GM18873 (cell line): ENCODE results near the gene TBC1D2B.

Experiments
- ATAC-seq: cut with Tn5 transposase; IDR thresholded peaks from one replicate; pipeline ENCODE4 v1.9.1; 2021; ENCODE audit warnings: mild to moderate bottlenecking, moderate library complexity, moderate number of reproducible peaks; ENCODE audit not compliant: unreplicated experiment, low FRiP score

Gene TBC1D2B

DNA sequence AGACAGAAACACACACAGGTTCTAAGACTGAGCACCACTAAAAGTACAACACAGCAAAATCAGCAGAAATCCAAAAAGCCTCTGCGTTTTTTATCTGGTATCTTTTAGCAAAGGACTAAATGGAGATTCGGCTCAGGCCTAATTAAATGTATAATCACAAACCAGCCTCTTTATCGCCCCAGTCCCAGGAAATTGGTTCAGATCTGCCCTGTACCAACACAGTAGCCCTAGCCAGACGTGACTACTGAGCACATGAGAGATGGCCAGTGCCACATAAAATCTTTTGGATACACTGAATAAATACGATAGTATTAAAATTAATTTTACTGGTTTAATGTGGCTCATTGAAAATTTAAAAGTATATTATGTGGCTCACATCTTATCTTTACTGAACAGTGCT lies 19.7 kb downstream of the TBC1D2B start:
- no peak for ATAC-seq

DNA sequence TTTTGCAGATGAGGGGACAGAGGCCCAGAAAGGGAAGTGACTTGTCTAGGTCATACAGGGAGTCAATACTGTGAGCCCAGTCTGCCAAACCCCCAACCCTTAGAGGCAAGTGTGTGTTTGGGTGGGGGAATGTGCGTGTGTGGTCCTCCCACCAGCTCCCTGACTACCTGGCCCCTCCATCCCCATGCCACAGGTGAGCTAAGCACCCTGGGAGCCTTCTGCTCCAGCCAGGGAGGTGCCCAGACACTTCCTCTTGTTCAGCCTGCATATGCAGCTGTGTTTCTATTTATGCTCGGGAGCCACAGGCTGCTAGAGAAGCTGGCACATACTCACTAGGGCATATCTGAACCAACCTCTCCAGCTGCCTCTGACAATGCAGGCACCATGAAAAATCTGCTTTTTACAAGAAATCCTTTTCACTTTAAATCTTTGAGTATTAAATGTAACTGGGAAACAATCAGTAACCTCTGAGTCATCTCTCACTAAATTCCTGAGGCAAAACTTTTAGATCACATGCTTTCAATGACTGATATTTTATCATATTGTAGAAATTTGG lies 20.7 kb downstream of the TBC1D2B start:
- no peak for ATAC-seq

DNA sequence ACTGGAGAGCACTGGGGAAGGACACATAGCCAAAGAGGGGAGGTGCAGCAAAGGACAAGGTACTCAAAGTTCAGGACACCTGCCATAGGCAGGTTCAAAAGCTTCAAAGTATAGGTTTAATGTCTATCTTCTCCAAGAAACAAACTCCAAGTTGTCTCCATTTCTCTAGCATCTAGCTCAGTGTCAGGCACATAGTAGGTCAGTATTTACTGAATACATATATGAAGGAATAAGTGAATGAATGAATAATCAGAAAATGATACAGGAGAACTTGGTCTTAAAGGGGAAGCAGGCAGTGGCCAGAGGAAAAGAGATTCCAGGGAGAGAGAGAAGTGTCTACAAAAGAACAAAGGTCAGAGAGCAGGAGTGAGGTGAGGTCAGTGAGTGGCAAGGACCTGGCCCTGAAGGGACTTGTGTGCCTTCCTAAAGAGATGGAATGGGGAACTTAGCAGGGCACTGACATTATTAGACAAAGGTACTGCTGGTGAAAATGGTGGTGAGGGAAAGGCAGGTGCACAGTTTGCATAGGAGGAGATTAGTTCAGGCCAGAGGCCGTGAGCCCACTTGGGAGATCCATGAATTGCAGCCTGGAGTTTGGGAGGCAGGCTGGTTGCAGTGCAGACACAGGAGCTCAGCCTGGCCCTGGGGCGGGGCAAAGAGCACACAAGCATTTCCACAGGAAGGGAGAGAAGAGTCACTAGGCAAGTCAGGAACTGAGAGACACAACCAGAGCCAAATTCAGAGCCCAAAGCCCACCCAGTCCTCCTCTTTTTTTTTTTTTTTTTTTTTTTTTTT lies 21.4 kb downstream of the TBC1D2B start:
- no peak for ATAC-seq

GRCh38 chr15:78054966-78055365 lies 22.5 kb downstream of the TBC1D2B start:
- ATAC-seq = no peak

DNA sequence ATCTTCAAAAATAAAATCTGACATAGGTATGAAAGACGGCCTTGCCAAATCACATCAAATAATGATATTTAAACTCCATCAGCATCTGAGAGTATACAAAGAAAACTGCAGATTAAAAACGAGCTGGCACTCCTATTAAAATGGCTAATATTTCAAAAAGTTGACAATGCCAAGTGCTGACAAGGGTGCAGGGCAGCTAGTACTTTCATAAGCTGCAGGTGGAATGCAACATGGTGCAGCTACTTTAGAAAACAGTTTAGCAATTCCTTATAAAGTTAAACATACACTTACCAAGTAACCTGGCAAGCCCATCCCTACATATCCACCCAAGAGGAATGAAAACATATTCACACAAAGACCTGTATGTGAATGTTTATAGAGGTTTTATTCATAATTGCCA lies 23.0 kb downstream of the TBC1D2B start:
- ATAC-seq = no peak

DNA sequence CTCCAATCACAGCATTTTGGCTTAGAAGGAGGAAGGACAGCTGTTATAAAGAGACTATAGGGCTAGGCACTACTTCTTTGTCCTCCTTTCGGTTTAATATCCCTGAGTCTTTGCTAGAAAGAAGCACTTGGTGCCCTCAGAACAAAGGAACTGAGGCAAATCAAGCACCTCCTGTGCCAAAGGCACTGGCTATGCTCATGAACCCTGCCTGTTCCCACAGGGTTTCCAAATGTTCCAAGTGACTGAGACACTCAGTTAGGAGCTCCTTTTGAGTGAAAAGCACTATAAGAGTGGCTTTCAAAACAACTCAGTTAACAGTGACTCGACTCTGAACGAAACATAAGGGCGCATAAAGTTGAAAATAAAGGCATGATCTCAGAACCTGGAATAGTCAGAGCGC lies 25.0 kb downstream of the TBC1D2B start:
- ATAC-seq = no peak

DNA sequence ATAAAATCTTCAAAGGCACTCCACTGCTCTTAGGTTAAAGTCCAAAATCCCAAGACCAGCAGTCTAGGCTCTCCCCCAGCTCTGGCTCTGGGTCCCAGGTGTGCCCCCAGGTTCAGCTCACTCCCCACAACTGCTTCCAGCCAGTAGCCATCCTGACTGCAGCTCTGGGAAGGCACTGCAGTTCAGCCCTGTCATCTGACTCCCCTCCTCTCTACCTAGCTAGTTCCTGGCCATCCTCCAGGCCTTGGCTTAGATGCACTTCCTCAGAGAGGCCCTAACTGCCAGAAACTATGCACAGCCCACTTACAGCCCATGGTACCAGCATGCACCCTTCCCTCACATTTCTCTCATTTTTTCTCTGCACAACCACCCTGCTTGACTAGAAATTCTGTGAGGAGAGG lies 25.5 kb downstream of the TBC1D2B start:
- ATAC-seq = no peak

- no peak for ATAC-seq
Observed at GRCh38 chr15:78051596-78051995, 25.9 kb downstream of the TBC1D2B start.

- ATAC-seq = no peak
Observed at GRCh38 chr15:78050826-78051225, 26.7 kb downstream of the TBC1D2B start.

DNA sequence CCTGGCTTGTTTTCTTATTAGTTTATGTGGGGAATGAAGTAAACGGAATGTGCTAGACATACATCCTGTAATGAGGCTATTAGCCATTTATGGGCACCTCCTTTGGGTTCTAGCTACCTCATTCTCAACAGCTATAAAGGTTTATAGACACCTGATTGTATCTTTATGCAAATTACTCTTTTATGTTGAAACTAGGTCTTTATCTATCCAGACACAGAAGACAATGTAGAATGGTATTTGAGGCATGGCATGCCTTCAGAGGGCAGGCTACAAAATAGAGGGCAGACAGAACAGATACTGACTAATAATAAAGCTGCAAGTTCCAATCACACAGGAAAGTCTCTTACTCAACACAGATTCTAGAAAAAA lies 27.1 kb downstream of the TBC1D2B start:
- ATAC-seq = no peak

- no peak for ATAC-seq
Observed at GRCh38 chr15:78049691-78050440, 27.6 kb downstream of the TBC1D2B start.

GRCh38 chr15:78048628-78048920 lies 28.9 kb downstream of the TBC1D2B start:
- ATAC-seq = no peak

GRCh38 chr15:78047761-78048627 lies 29.5 kb downstream of the TBC1D2B start:
- ATAC-seq = no peak

- no peak for ATAC-seq
Observed at GRCh38 chr15:78046796-78047341, 30.6 kb downstream of the TBC1D2B start.

DNA sequence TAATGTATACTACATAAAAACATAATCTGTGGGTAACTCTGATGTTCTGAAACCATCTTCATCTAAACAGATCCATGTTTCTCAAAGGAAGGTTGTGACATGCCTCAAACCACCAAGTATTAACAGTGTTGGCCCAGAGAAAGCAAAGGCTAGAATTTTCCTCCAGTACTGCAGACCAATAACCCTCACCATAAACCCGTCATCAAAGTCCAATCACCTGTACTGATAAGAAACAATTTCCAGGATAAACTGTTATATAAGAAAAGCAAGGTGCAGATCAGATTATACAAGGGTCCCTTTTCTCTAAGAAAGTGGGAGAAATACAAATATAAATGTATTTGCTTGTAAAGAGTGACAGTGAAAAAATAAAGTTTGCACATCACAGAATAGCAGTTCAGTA lies 32.3 kb downstream of the TBC1D2B start:
- ATAC-seq = no peak

- ATAC-seq = no peak
Observed at GRCh38 chr15:78044407-78045155, 32.9 kb downstream of the TBC1D2B start.

DNA sequence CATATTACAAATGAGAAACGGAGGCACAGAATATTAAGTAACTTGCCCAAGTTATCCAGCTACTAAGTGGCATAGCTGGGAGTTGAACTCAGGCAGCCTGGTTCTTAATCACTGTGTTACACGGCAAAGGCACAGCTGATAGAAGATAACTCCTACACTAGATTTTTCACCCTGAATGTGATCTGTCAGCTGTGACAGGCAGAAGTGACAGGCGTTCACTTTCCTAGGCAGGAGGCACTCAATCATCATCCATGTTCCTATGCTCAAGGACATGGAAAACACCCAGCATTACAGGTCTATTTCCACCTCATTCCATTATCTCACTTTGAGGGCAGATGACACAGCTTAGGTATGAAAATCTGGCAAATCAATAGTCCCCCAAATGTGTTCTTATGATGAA lies 35.6 kb downstream of the TBC1D2B start:
- no peak for ATAC-seq

DNA sequence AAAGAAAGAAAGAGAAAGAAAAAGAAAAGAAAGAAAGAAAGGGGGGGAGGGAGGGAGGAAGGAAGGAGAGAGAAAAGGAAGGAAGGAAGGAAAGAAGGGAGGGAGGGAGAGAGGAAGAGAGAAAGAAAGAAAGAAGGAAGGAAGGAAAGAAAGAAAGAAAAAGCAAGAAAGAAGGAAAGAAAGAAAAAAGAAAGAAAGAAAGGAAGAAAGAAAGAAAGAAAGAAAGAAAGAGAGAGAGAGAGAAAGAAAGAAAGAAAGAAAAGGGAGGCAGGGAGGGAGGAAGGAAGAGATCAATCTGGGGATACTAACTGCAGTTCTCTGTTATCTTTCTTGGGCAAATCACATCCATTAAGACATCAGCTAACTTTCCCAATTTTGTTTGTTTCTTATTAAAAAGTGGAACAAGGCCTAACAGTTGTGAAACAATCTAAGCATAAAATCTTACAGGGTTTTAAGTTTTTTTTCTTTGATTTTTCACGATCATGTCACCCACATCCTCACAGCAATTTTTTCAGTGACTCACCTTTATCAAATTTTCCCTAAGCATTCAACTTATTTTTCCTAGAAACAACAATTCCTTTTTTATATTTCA lies 36.8 kb downstream of the TBC1D2B start:
- no peak for ATAC-seq

- ATAC-seq = no peak
Observed at GRCh38 chr15:78038585-78039247, 38.8 kb downstream of the TBC1D2B start.
